Body of pancreas (tissue), 4 donors: ENCODE data around the gene AKAP8. TPM values are rescaled to one million over a fixed set of nuclear protein-coding genes. Genes with fewer than 3 reads are reported as not detected.

ENCODE experiments used
- ATAC-seq: fragments of 150-250 bp; one replicate; pipeline ENCODE4 v1.9.1; 2016
- DNase-seq, 4 donors: peaks; one replicate each; pipeline ENCODE4 v3.0.0-alpha.2; 2019
- H3K27ac ChIP-seq, 4 donors: fragments of 200-600 bp; sonication (generic); 1 replicate in 3 of 4; 2 replicates in 1 of 4; pipeline versions ENCODE4 v1.5.1 to v1.6.1; 2016 to 2019; ENCODE audit warnings: mild to moderate bottlenecking in 1 of 4, mixed read lengths in 1 of 4, moderate library complexity in 1 of 4
- H3K27me3 ChIP-seq, 2 donors: fragments of 200-600 bp; sonication (generic); one replicate each; pipeline ENCODE4 v1.6.0; 2016; ENCODE audit warnings: mild to moderate bottlenecking in 1 of 2
- H3K36me3 ChIP-seq, 2 donors: fragments of 200-600 bp; sonication (generic); replicated peaks in 1 of 2; 2 replicates each; pipeline ENCODE4 v1.5.1; 2016; ENCODE audit warnings: low read depth in 2 of 2; ENCODE audit not compliant: insufficient read depth in 1 of 2
- H3K4me1 ChIP-seq: fragments of 200-600 bp; sonication (generic); one replicate; pipeline ENCODE4 v1.6.0; 2016
- H3K4me3 ChIP-seq, 2 donors: fragments of 200-600 bp; sonication (generic); 1 replicate in 1 of 2; 2 replicates in 1 of 2; pipeline ENCODE4 v1.5.1; 2016 to 2019
- H3K9me3 ChIP-seq, 3 donors: fragments of 200-600 bp; sonication (generic); 1 replicate in 2 of 3; 2 replicates in 1 of 3; pipeline ENCODE4 v1.5.1; 2016
- POLR2A ChIP-seq, 3 donors: fragments of 450-650 bp; IDR thresholded peaks; one replicate each; pipeline ENCODE4 v1.6.1; 2016; ENCODE audit warnings: antibody characterized with exemption in 3 of 3, mild to moderate bottlenecking in 2 of 3
- WGBS, 2 donors: methylation state at CpG; one replicate each; pipeline ENCODE4 v1.1.5; 2017; 5-methylcytosine and 5-hydroxymethylcytosine counted together
- intact Hi-C: fragments of 100-400 bp; cut with DNase I; formaldehyde crosslinking; loops from one replicate; pipeline ENCODE4 v1.15.1; 2023
- total RNA-seq, 2 donors: library from RNA; depleted of rRNA; stranded (reverse); fragments of >200 nt; gene quantifications; one replicate each; pipeline ENCODE4 v1.1.0, GENCODE V29; 2016
- TF ChIP-seq, protein P1 (sequence below), 7 experiments: fragments of 450-650 bp in 4 of 7; fragments of 200-600 bp in 3 of 7; sonication (generic) in 3 of 7; IDR thresholded peaks; one replicate each; pipeline ENCODE4 v1.5.1; 2016 to 2019; ENCODE audit warnings: antibody characterized with exemption in 7 of 7

Gene AKAP8
- total RNA-seq, 2 donors from 2014 or later = 11.2 to 19.4 TPM

DNA sequence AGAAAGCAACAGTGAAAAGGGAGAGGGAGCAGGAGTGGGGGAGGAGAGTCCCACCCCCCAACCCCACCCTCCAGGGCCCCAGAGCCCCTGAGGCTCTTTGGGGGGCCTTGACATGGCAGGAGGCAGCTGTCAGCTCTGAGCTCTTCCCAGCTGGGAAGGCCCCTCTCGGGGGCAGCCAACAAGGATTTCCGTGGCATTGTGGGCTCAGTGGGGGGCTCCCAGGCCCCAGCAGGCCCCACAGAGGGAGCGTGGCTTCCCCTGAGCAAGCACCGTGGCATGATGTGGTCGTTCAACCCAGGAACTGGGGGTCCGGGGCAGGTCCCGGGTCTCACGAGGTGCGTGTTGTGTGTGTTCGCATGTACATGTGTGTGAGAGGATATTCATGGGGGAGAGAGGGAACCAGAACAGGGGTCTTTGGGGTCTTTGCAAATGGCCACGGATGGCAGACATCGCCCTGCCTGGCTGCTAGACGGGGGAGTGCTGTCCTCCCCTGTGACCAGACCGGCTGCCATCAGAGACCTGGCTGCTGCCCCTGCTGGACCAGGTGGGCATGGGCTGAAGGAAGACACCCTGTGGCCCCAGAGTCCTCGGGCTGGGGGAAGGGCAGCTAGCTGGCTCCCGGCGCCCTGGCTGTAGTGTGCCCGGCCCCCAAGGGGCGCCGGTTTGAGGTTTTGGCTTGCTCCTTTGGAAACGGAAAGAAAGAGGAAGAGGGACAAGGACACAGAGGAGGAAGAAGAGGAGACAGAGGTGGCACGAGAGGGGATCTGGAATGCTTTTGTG, 42.9 kb upstream of the AKAP8 start:
- peaks cover 11 to 34% of the 10 kb centered on the region in 2 donors for H3K36me3 ChIP-seq
- no peak for TF ChIP-seq POLR2A (IDR thresholded peaks at IDR 0.05)
- TF ChIP-seq, protein P1, sequence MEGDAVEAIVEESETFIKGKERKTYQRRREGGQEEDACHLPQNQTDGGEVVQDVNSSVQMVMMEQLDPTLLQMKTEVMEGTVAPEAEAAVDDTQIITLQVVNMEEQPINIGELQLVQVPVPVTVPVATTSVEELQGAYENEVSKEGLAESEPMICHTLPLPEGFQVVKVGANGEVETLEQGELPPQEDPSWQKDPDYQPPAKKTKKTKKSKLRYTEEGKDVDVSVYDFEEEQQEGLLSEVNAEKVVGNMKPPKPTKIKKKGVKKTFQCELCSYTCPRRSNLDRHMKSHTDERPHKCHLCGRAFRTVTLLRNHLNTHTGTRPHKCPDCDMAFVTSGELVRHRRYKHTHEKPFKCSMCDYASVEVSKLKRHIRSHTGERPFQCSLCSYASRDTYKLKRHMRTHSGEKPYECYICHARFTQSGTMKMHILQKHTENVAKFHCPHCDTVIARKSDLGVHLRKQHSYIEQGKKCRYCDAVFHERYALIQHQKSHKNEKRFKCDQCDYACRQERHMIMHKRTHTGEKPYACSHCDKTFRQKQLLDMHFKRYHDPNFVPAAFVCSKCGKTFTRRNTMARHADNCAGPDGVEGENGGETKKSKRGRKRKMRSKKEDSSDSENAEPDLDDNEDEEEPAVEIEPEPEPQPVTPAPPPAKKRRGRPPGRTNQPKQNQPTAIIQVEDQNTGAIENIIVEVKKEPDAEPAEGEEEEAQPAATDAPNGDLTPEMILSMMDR (IDR thresholded peaks at IDR 0.05) = no peak
- H3K4me3 ChIP-seq = no peak overlapping the region
- DNase-seq = no peak
- no peaks in the 10 kb centered on the region for H3K27me3 ChIP-seq
- 93 to 94% methylated on average over 15 to 21 of the region's 22 CpGs for WGBS, 2 donors
- H3K4me1 ChIP-seq = peaks cover 27% of the 10 kb centered on the region
- ATAC-seq = no peak
- intact Hi-C loops = no loop called here
- H3K9me3 ChIP-seq = no peaks in the 10 kb centered on the region
- H3K27ac ChIP-seq = no peak overlapping the region

DNA sequence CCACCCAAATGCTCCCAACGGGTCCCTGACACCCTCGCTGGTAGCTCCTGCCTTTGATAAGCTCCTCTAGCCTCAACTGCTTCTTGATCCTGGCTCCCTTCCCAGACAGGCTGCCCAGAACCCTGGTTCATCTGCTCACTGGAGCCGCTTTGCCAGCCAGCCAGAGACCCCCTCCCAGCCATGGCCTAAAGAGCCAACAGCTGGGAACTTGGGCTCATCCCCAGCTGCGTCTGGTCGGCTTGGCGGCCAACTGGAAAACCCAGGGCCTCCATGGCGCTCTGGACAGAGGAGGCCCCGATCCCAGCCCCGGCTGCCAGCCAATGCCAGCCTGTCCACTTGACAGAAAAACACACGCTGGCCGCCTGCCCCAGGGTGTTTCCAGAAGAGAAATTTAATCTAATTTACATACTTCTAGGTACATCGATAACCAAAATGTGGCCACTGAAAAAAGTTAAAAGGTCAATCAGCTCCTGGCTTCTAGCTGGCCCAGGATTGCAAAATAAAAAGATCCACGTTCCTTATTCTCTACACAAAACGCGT, 42.2 kb upstream of the AKAP8 start:
- H3K9me3 ChIP-seq = no peaks in the 10 kb centered on the region
- H3K27ac ChIP-seq = peak overlapping the region in 1 of 4 donors; percentile 16
- H3K27me3 ChIP-seq = no peaks in the 10 kb centered on the region
- no peak for ATAC-seq
- H3K36me3 ChIP-seq = peaks cover 11 to 28% of the 10 kb centered on the region in 2 donors
- no peak overlapping the region for H3K4me3 ChIP-seq
- intact Hi-C loops = no loop called here
- WGBS, 2 donors = 65 to 73% methylated on average over 9 to 15 of the region's 15 CpGs
- no peak for TF ChIP-seq POLR2A (IDR thresholded peaks at IDR 0.05)
- TF ChIP-seq, protein P1 (IDR thresholded peaks at IDR 0.05) = no peak
- DNase-seq = peak; percentile 44 to 69 (median 56)
- peaks cover 34% of the 10 kb centered on the region for H3K4me1 ChIP-seq

DNA sequence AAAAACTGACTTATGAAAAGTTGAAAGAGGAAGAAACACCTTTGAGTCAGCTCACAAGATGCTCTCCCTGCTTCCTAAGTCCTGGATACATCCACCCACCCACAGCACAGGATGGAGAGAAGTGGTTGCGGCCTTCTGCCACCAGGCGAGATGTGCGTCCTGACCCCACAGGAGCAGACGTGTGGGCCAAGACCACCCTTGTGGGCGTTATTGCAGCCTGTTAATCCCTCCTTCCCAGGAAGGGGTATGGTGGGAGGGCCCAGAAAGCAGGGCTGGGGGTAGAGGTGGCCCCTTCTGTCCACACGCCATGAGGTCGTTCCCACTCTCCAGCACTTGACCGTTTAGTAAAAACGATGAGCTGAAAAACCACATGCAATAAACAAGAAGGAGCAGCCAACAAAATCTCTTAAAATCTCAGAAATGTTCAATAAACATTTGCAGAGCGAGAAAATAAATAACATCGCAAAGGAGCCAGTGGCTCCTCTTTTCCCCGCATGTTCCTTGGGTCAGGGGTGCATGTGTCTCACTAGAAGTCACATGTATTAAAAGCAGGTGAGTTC, 41.6 kb upstream of the AKAP8 start:
- Histone ChIP-seq H3K9me3 (no peaks in the 10 kb centered on the region), H3K27me3 (no peaks in the 10 kb centered on the region), H3K36me3 (peaks cover 11 to 23% of the 10 kb centered on the region in 2 donors), H3K4me3 (no peak overlapping the region), H3K4me1 (peaks cover 40% of the 10 kb centered on the region), H3K27ac (peak overlapping the region in 1 of 4 donors; percentile 16)
- WGBS, 2 donors = 80 to 84% methylated on average over 12 of the region's 12 CpGs
- DNase-seq = no peak
- ATAC-seq = no peak
- TF ChIP-seq, protein P1 (IDR thresholded peaks at IDR 0.05) = no peak
- no peak for TF ChIP-seq POLR2A (IDR thresholded peaks at IDR 0.05)
- intact Hi-C loops = no loop called here

DNA sequence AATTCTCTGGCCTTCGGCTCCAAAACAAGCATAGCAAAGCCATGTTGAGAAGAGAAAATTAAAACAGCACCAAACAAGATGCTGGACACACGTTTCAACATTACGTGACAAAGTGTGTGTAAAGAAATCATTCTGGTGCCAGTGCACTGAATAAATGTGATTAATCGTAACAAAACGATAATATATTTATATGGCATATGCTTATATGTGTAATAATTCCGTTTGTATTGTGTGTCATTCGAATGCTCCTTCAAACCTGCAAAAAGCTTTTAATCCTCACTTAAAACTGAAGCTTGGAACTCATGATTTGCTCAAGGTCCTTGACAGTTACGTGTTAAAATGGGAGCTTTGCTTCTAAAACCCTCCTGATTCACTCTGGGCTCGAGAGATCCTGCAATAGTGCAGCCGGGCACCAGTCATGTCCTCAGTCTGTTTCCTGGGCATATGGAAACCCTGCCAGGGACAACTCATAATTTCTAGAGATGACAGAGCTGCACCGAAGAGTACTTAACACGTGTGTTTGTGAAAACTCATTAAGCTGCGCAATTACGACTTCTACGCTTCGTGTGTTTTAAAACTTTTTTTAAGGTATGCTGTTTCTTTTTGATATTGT, 39.9 kb upstream of the AKAP8 start:
- Histone ChIP-seq H3K4me1 (peaks cover 54% of the 10 kb centered on the region), H3K9me3 (no peaks in the 10 kb centered on the region), H3K27me3 (no peaks in the 10 kb centered on the region), H3K36me3 (peaks cover 11 to 13% of the 10 kb centered on the region in 2 donors), H3K4me3 (peak overlapping the region in 1 of 2 donors; percentile 15), H3K27ac (peak overlapping the region; percentile 13 to 94 (median 56))
- peak in 1 of 4 donors; percentile 15 for DNase-seq
- WGBS, 2 donors = 9 to 10% methylated on average over 16 of the region's 16 CpGs
- intact Hi-C loops = no loop called here
- no peak for ATAC-seq
- TF ChIP-seq, protein P1 (IDR thresholded peaks at IDR 0.05) = no peak
- TF ChIP-seq POLR2A (IDR thresholded peaks at IDR 0.05) = no peak
